Measurements from ENCODE around the gene TMEM178B.

The TMEM178B gene

DNA sequence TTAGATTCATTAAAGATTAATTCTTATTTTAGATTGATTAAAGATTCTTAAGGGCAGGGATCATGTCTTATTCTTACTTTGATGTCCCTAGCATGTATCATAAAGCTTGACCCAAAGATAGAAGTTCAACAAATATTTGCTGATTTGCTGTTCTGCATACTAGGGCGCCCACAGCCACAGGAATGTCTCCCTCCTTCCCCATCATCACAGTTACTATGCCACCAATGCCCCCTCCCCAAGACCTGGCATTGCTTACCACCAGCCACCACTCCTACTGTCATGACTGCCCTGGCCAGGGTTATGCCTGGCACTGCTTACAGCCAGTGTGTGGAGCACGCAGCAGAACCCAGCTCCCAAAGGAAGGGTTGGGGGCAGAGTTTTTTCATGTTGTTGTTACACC, 390.7 kb downstream of the TMEM178B start:
- Mint-ChIP-seq H3K27ac (no peak overlapping the region), H3K9me3 (no peaks in the 10 kb centered on the region), H3K27me3 (peaks cover 34 to 63% of the 10 kb centered on the region in 2 donors), H3K4me1 (ENCODE audit: low read depth in 2 of 2) (no peaks in the 10 kb centered on the region), H3K4me3 (no peak overlapping the region), H3K36me3 (ENCODE audit: insufficient read depth) (no peaks in the 10 kb centered on the region)
- ATAC-seq (replicated peaks) (no peak), DNase-seq (no peak)

GRCh38 chr7:141466151-141466904, 392.5 kb downstream of the TMEM178B start:
- ATAC-seq (replicated peaks) (no peak), DNase-seq (no peak)
- Mint-ChIP-seq H3K36me3 (ENCODE audit: insufficient read depth) (no peaks in the 10 kb centered on the region), H3K9me3 (no peaks in the 10 kb centered on the region), H3K4me1 (ENCODE audit: low read depth in 2 of 2) (no peaks in the 10 kb centered on the region), H3K4me3 (no peak overlapping the region), H3K27ac (no peak overlapping the region), H3K27me3 (peaks cover 43 to 46% of the 10 kb centered on the region in 2 donors)

- ATAC-seq (replicated peaks) (no peak), DNase-seq (no peak)
- Mint-ChIP-seq H3K36me3 (ENCODE audit: insufficient read depth) (no peaks in the 10 kb centered on the region), H3K27me3 (peaks cover 29 to 46% of the 10 kb centered on the region in 2 donors), H3K4me3 (no peak overlapping the region), H3K9me3 (no peaks in the 10 kb centered on the region), H3K4me1 (ENCODE audit: low read depth in 2 of 2) (no peaks in the 10 kb centered on the region), H3K27ac (no peak overlapping the region)
These were observed 394.5 kb downstream of the TMEM178B start for GRCh38 chr7:141468341-141468740.

DNA sequence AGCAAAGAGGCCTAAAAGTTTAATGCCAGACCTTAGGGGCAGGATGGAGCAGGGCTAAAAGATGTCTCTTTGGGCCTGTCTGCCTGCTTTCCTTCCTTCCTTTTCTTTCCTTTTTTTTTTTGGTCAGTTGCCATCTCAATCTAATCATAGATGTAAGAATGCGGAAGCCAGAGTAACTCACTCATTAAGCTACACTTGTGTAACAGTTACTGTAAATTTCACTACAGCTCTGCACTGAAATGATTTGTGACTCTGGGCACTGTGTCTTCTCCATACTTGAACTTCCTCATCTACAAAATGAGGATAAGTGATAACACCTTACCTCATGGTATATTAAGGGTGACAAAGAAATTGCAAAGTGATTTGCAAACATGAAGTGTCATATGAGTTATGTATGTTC, 401.8 kb downstream of the TMEM178B start:
- no peak for ATAC-seq (replicated peaks)
- Mint-ChIP-seq H3K27ac (no peak overlapping the region), H3K4me1 (ENCODE audit: low read depth in 2 of 2) (no peaks in the 10 kb centered on the region), H3K36me3 (ENCODE audit: insufficient read depth) (no peaks in the 10 kb centered on the region), H3K4me3 (no peak overlapping the region), H3K27me3 (peaks cover 38 to 41% of the 10 kb centered on the region in 2 donors), H3K9me3 (no peaks in the 10 kb centered on the region)
- no peak for DNase-seq

DNA sequence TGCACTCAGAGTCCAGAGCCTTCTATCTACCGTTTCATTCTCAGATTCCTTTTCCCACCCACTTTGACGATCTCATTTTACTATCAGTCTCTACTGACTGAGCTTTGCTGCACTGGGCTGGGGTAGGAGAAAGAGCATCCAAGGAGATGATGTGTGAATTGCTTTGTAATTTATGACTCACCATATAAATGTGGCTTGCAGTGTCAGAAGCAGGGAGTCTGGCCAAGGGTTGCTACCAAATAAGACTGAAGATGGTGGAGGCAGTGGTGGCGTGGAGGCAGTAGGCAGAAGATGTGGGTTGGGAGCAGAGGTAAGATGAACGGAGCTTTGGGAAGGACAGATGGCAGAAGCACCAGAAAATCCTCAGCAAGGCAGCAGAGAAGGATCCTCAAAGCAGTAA, 404.0 kb downstream of the TMEM178B start:
- no peak overlapping the region for H3K27ac Mint-ChIP-seq
- no peaks in the 10 kb centered on the region for H3K9me3 Mint-ChIP-seq
- no peaks in the 10 kb centered on the region for H3K36me3 Mint-ChIP-seq (ENCODE audit: insufficient read depth)
- ATAC-seq (replicated peaks) (no peak), DNase-seq (no peak)
- peaks cover 39 to 60% of the 10 kb centered on the region in 2 donors for H3K27me3 Mint-ChIP-seq
- H3K4me1 Mint-ChIP-seq (ENCODE audit: low read depth in 2 of 2) = no peaks in the 10 kb centered on the region
- H3K4me3 Mint-ChIP-seq = no peak overlapping the region

- ATAC-seq (replicated peaks) = no peak
- H3K36me3 Mint-ChIP-seq (ENCODE audit: insufficient read depth) = no peaks in the 10 kb centered on the region
- peaks cover 40 to 70% of the 10 kb centered on the region in 2 donors for H3K27me3 Mint-ChIP-seq
- DNase-seq = no peak
- H3K4me3 Mint-ChIP-seq = no peak overlapping the region
- H3K4me1 Mint-ChIP-seq (ENCODE audit: low read depth in 2 of 2) = no peaks in the 10 kb centered on the region
- no peak overlapping the region for H3K27ac Mint-ChIP-seq
- H3K9me3 Mint-ChIP-seq = no peaks in the 10 kb centered on the region
These were observed 405.0 kb downstream of the TMEM178B start for GRCh38 chr7:141478845-141479244.

GRCh38 chr7:141480953-141481352, 407.1 kb downstream of the TMEM178B start:
- ATAC-seq (replicated peaks) (no peak), DNase-seq (no peak)
- Mint-ChIP-seq H3K36me3 (ENCODE audit: insufficient read depth) (no peaks in the 10 kb centered on the region), H3K27me3 (peaks cover 30 to 62% of the 10 kb centered on the region in 2 donors), H3K27ac (no peak overlapping the region), H3K4me1 (ENCODE audit: low read depth in 2 of 2) (no peaks in the 10 kb centered on the region), H3K4me3 (no peak overlapping the region), H3K9me3 (no peaks in the 10 kb centered on the region)

- Mint-ChIP-seq H3K27me3 (peaks cover 30 to 57% of the 10 kb centered on the region in 2 donors), H3K36me3 (ENCODE audit: insufficient read depth) (no peaks in the 10 kb centered on the region), H3K9me3 (no peaks in the 10 kb centered on the region), H3K4me3 (no peak overlapping the region), H3K27ac (no peak overlapping the region), H3K4me1 (ENCODE audit: low read depth in 2 of 2) (no peaks in the 10 kb centered on the region)
- DNase-seq (no peak), ATAC-seq (replicated peaks) (no peak)
These were observed 408.1 kb downstream of the TMEM178B start for GRCh38 chr7:141481971-141482370.

DNA sequence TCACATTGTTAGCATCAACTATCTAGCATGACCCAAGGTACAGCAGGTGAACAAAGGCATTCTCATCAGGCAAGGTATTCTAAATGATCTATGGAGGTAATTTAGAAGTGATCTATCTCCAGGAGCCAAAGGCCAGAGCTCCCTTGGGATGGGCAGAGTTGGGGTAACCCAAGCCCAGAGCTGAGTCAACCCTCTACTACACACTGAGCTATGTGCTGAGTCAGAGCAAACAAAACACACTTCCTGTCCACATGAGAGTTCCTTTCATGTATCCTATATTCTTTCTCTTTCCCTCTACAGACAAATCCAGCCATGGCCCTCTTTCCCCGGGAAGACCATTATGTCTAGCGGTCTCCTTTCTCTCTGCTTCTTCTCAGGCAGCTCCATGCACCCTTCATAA, 409.2 kb downstream of the TMEM178B start:
- no peak overlapping the region for H3K27ac Mint-ChIP-seq
- H3K27me3 Mint-ChIP-seq = peaks cover 25 to 46% of the 10 kb centered on the region in 2 donors
- no peaks in the 10 kb centered on the region for H3K4me1 Mint-ChIP-seq (ENCODE audit: low read depth in 2 of 2)
- no peaks in the 10 kb centered on the region for H3K36me3 Mint-ChIP-seq (ENCODE audit: insufficient read depth)
- no peak for DNase-seq
- no peak for ATAC-seq (replicated peaks)
- H3K9me3 Mint-ChIP-seq = no peaks in the 10 kb centered on the region
- H3K4me3 Mint-ChIP-seq = no peak overlapping the region

GRCh38 chr7:141484907-141485306, 411.0 kb downstream of the TMEM178B start:
- no peaks in the 10 kb centered on the region for H3K4me1 Mint-ChIP-seq (ENCODE audit: low read depth in 2 of 2)
- H3K36me3 Mint-ChIP-seq (ENCODE audit: insufficient read depth) = no peaks in the 10 kb centered on the region
- H3K27ac Mint-ChIP-seq = no peak overlapping the region
- no peak for ATAC-seq (replicated peaks)
- no peak overlapping the region for H3K4me3 Mint-ChIP-seq
- DNase-seq = no peak
- H3K9me3 Mint-ChIP-seq = no peaks in the 10 kb centered on the region
- H3K27me3 Mint-ChIP-seq = peaks cover 24 to 47% of the 10 kb centered on the region in 2 donors

DNA sequence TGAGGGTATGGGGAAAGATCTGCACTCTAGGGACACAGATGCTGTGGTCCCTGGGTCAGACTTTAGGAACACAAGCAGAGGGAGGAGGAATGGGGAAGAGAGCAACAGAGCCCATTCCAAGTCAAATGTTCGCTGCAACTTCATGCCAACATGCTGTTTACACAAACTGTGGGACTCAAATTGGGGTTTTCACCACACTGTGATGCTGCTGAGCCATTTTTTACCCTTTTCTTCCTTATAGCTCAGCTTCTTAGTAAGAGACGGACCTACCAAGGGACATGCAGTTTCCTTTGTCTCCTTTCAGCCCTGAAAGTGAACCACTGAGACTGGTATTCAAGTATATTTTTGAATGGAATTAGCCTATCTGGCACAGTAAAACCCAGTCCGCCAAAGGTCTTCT, 413.1 kb downstream of the TMEM178B start:
- DNase-seq (no peak), ATAC-seq (replicated peaks) (no peak)
- peaks cover 16 to 31% of the 10 kb centered on the region in 2 donors for H3K27me3 Mint-ChIP-seq
- H3K27ac Mint-ChIP-seq = no peak overlapping the region
- H3K4me1 Mint-ChIP-seq (ENCODE audit: low read depth in 2 of 2) = no peaks in the 10 kb centered on the region
- H3K36me3 Mint-ChIP-seq (ENCODE audit: insufficient read depth) = no peaks in the 10 kb centered on the region
- no peak overlapping the region for H3K4me3 Mint-ChIP-seq
- H3K9me3 Mint-ChIP-seq = no peaks in the 10 kb centered on the region

DNA sequence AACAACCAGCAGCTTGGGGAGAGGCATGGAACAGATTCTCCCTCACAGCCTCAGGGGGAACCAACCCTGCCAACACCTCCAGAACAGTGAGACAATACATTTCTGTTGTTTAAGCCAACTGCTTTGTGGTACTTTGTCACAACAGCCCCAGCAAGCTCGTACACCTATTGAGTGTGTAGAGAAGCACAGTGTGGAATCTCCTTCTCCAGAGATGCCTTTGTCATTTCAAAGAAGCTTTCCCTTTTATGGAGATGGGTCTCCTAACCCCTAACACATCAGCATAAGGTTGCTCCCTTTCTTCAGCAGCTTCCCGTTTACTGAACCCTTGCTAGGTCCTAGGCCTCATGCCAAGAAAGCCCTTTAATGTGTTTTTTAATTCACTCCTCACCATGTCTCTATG, 416.6 kb downstream of the TMEM178B start:
- H3K27me3 Mint-ChIP-seq = peaks cover 15 to 27% of the 10 kb centered on the region in 2 donors
- H3K4me3 Mint-ChIP-seq = no peak overlapping the region
- DNase-seq (no peak), ATAC-seq (replicated peaks) (no peak)
- H3K4me1 Mint-ChIP-seq (ENCODE audit: low read depth in 2 of 2) = no peaks in the 10 kb centered on the region
- no peaks in the 10 kb centered on the region for H3K36me3 Mint-ChIP-seq (ENCODE audit: insufficient read depth)
- H3K27ac Mint-ChIP-seq = no peak overlapping the region
- H3K9me3 Mint-ChIP-seq = no peaks in the 10 kb centered on the region

- Mint-ChIP-seq H3K4me3 (no peak overlapping the region), H3K9me3 (no peaks in the 10 kb centered on the region), H3K27ac (no peak overlapping the region), H3K4me1 (ENCODE audit: low read depth in 2 of 2) (no peaks in the 10 kb centered on the region), H3K36me3 (ENCODE audit: insufficient read depth) (no peaks in the 10 kb centered on the region), H3K27me3 (peaks cover 43 to 44% of the 10 kb centered on the region in 2 donors)
- no peak for DNase-seq
- no peak for ATAC-seq (replicated peaks)
These were observed 421.2 kb downstream of the TMEM178B start for GRCh38 chr7:141495057-141495456.

- H3K36me3 Mint-ChIP-seq (ENCODE audit: insufficient read depth) = no peaks in the 10 kb centered on the region
- H3K27me3 Mint-ChIP-seq = peaks cover 59 to 66% of the 10 kb centered on the region in 2 donors
- H3K27ac Mint-ChIP-seq = no peak overlapping the region
- H3K4me1 Mint-ChIP-seq (ENCODE audit: low read depth in 2 of 2) = no peaks in the 10 kb centered on the region
- no peak overlapping the region for H3K4me3 Mint-ChIP-seq
- no peaks in the 10 kb centered on the region for H3K9me3 Mint-ChIP-seq
- DNase-seq = no peak
- ATAC-seq (replicated peaks) = no peak
These were observed 423.5 kb downstream of the TMEM178B start for GRCh38 chr7:141497391-141497790.
